ENCODE data around the gene UBR3.
"Not testable (repeated sequence)": the region's sequence is repeated elsewhere in the genome, so short reads cannot be mapped to it uniquely, and the experiment has no call there.

UBR3 gene

DNA sequence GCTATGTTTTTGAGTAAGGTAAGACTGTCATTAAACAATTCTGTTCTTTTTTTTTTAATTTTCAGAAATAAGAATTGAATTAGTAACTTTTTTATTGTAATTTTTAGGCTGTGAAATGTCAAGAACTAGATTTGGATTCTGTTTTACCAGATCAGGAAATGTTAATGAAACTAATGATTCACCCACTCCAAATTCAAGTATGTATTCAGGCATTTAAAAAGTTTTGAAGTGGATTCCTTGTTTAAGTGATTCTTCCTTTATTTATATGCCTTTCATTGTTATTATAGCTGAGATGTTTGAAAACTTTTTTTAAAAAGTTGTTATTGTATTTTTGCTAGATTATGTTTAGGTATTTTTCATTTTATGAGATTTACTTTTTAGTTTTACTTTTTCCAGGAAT is 96.7 kb downstream of the UBR3 start:
- no peak for DNase-seq (ENCODE audit: low read depth, low spot score)
- no peak overlapping the region for H3K27ac ChIP-seq

DNA sequence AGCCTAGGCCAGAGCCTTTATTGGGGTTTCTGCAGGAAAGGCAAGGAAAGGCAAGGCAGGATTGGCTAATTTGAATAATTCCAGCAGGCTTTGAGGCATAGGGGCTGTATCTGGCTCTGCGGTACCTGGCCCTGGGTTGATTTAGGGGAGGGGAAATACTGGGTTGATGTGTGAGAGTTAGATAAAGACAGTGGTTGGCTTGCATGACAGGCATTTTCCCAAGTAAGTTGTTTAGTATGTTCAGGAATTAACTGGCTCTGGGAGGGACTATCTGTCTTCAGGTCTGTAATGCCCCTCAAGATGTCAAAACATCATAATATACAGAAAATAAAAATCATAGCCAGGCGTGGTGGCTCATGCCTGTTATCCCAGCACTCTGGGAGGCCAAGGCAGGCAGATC is 98.7 kb downstream of the UBR3 start:
- no peak overlapping the region for H3K27ac ChIP-seq
- no peak for DNase-seq (ENCODE audit: low read depth, low spot score)

DNA sequence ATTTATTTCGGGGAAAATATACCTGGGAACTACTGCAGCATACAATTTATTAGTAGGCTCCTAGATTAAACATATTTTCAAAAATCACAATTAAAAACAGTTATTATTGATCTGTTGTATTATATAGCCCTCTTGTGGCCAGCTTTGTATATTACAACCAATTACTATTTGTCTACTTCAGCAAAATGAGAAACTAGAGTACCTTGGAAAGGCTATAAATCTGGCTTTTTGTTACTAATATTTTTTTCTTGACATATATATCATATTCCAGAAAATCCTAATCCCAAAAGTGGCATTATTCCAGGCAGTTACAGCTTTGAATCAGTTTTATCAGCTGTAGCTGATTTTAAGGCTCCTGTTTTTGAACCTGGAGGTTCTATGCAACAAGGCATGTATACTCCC is 101.2 kb downstream of the UBR3 start:
- DNase-seq (ENCODE audit: low read depth, low spot score): no peak
- no peak overlapping the region for H3K27ac ChIP-seq

DNA sequence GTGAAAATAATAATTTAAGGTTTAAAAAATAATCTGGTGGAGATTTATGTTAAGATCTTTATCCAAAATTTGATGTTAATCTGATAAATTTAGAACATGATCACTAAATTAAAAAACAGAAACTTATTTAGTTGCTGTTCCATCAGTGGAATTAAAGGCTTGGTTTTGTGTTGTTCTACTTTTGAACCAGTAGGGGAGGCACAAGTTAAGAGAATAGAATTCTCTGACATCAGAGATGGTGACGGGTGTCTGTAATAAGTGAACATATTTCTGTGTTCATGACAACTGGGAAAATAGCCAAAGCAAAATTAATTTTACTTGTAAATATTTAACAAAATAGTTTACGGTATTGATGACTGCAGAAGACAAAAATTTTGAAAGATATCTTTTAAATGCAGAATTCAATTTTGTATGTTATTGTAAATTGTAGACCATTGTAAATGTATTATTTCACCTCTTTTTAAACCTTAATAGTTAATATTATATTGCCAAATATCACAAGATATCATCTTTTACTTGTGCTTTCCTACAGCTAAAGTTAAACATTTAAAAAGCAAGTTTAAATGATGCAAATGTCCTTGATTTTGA is 106.0 kb downstream of the UBR3 start:
- no peak overlapping the region for H3K27ac ChIP-seq
- DNase-seq (ENCODE audit: low read depth, low spot score): no peak

DNA sequence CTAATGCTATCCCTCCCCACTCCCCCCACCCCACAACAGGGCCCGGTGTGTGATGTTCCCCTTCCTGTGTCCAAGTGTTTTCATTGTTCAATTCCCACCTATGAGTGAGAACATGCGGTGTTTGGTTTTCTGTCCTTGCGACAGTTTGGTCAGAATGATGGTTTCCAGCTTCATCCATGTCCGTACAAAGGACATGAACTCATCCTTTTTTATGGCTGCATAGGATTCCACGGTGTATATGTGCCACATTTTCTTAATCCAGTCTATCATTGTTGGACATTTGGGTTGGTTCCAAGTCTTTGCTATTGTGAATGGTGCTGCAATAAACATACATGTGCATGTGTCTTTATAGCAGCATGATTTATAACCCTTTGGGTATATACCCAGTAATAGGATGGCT is 109.4 kb downstream of the UBR3 start:
- not testable (repeated sequence) for DNase-seq (ENCODE audit: low read depth, low spot score); H3K27ac ChIP-seq

DNA sequence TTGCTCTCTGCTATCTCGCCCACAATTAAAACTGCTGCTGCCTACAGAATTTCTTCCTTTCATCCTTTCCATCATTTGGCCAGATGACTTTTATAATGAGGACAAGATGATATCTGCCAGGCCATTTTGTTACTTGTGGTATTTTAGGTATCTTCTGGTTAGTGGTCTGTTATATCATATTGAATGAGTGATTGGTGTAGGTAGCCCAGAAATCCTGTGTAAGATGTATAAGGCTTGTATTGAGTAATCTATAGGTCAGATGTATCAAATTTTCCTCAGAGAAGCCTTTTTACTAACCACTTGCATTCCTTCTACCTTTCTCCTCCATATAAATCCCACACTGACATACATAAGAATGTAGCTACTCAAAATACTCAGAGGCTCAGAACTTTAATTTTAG is 118.3 kb downstream of the UBR3 start:
- DNase-seq (ENCODE audit: low read depth, low spot score): no peak
- no peak overlapping the region for H3K27ac ChIP-seq

DNA sequence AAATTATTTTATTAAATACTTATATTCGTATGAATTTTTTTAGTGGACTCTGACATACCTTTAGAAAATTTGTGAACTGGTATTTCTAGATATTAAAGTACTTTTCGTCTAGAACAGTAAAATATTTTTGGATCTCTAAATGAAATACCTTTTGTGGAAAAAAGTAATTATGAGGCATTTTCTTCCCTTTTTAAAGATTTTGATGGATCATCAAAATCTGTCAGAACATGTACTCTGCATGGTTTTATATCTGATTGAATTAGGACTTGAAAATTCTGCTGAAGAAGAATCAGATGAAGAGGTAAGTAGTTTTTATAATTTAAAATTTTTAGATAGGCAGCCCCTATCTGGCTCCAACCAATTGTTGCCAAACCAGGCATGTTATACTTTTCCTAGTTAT is 118.8 kb downstream of the UBR3 start:
- H3K27ac ChIP-seq: no peak overlapping the region
- no peak for DNase-seq (ENCODE audit: low read depth, low spot score)

DNA sequence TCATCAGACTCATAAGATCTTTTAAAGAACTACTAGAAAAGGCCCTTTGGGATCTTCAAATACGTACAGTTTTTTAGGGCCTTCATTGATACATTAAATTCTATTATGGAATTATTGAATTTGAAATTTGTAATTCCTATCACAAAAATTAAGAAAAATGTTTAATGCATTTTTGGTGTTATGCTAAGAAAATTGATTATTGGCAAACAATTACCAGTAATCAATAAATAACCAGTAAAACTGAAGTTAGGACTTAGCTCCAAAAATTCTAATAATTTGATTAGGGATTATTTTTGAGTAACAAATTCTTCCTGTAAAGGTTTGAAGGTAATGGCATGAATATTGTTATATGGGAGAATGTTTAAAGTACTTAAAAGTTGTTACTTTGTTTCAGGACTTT is 119.3 kb downstream of the UBR3 start:
- H3K27ac ChIP-seq: no peak overlapping the region
- no peak for DNase-seq (ENCODE audit: low read depth, low spot score)

DNA sequence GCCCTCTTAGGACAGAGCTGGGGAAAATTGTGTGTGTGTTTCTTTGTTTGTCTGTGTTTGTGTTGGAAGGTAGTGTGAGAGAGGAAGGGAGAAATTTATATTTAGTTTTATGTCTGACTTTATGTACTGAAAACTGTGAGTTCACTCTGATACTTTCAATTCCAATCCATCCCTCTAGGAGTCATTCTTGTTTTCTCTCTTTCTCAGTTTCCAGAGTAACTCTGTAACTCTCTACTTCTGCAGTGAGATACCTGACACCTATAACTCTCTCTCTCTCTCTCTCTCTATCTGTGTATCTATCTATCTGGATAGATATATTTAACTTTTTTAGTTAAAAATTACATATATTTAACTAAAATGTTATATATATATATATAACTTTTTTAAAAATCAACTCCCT is 128.7 kb downstream of the UBR3 start:
- H3K27ac ChIP-seq: no peak overlapping the region
- DNase-seq (ENCODE audit: low read depth, low spot score): no peak

DNA sequence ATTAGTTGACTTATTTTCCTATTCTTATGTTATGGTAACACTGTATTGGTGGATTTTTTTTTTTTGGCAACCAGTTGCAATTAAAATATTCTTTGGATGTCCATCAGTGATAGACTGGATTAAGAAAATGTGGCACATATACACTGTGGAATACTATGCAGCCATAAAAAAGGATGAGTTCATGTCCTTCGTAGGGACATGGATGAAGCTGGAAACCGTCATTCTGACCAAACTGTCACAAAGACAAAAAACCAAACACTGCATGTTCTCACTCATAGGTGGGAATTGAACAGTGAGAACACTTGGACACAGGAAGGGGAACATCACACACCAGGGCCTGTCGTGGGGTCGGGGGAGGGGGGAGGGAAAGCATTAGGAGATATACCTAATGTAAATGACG is 130.0 kb downstream of the UBR3 start:
- DNase-seq (ENCODE audit: low read depth, low spot score); H3K27ac ChIP-seq: not testable (repeated sequence)

DNA sequence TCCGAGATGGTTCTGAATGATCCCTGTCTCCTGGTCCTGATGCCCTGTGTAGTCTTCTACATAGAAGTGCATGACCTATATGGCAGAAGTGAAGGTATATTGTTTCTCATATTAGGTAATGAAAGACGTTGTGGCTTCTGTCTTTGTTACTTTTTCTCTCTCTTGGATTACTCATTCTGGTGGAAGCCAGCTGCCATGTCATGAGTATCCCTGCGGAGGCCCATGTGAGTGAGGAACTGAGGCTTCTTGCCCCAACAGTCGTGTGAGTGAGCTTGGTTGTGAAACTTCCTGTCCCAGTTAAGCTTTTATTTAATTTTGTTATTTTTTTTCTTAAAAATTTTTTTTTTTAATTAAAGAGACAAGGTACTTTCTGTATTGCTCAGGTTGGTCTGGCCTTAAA is 134.7 kb downstream of the UBR3 start:
- H3K27ac ChIP-seq: no peak overlapping the region
- peak; percentile 14 for DNase-seq (ENCODE audit: low read depth, low spot score)

DNA sequence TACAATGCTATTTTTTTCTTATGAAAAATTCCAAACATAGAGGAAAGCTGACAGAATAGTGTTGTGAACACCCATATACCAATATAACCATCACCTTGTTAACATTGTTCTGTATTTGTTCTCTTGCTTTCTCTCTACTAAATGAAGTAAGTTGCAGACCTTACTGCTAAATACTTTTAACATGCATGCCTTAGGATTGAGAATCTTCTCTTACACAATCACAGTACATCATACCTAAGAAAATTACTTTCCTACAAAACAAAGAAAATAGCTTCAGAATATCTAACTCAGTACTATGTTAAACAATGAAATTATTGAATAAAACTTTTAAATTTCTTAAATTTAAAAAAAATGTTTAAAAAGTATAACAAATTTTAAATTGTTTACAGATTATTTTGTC is 136.5 kb downstream of the UBR3 start:
- no peak for DNase-seq (ENCODE audit: low read depth, low spot score)
- no peak overlapping the region for H3K27ac ChIP-seq

DNA sequence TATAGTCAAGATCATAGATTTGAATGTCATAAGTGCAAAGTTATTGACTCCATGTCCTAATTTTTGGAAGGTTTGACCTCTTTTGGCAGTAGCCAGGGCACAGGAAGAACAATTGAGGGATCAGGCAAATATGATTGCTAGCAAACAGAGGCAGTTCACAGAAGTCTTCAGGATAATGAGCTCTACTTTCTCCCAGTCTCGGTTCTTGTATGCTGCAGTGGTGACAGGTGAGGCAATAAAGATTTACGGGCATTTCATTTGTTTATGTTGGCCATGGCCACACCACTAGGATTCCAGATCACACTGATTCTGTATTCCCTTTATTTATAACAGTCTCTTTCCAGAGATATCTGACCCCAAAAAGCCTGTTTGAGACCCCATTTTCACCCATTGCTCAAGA is 137.5 kb downstream of the UBR3 start:
- no peak for DNase-seq (ENCODE audit: low read depth, low spot score)

DNA sequence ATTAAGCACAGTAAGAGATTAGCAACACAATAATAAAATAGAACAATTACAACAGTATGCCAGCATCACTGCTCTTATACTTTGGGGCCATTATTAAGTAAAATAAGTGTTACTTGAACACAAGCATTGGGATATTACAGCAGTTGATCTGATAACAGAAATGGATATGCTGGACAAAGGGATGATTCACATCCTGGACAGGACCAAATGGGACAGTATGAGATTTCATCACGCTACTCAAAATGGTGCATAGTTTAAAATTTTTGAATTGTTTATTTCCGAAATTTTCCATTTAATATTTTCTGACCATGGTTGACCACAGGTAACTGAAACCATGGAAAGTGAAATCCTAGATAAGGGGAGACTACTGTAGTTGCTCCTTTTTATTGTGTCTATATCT is 138.2 kb downstream of the UBR3 start:
- DNase-seq (ENCODE audit: low read depth, low spot score): no peak

More for the DNA sequence above, 137.5 kb downstream of the UBR3 start:
- no peak overlapping the region for H3K27ac ChIP-seq

DNA sequence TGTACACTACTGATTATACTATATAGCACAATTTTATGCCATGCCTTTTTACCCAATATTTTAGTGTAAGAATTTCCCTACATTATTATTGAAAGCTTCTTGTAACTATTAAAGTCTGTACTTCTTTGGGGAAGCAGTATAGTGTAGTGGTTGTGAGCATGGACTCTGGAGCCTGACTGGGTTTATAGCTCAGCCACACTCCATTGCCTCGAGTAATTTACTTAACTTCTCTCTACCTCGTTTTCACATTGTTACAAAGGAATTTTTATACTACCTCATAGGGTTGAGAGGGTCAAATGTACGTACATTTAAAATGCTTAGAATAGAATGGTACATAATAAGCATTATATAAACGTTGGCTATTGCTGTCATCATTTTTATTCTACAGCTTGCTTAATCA is 139.2 kb downstream of the UBR3 start:
- no peak overlapping the region for H3K27ac ChIP-seq
- no peak for DNase-seq (ENCODE audit: low read depth, low spot score)

More for the DNA sequence above, 138.2 kb downstream of the UBR3 start:
- H3K27ac ChIP-seq: no peak overlapping the region

DNA sequence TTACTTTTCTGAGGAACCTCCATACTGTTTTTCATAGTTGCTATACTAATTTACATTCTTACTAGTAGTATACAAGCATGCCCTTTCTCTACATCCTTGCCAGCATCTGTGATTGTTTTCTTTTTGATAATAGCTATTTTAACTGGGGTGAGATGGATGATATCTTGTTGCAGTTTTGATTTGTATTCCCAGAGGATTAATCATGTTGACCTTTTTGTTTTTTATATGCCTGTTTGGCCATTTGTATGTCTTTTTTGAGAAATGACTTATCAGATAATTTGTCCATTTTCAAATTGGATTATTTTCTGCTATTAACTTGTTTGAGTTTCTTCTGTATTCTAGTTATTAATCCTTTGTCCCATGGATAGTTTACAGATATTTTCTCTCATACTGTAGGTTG is 141.5 kb downstream of the UBR3 start:
- DNase-seq (ENCODE audit: low read depth, low spot score): no peak
- no peak overlapping the region for H3K27ac ChIP-seq

DNA sequence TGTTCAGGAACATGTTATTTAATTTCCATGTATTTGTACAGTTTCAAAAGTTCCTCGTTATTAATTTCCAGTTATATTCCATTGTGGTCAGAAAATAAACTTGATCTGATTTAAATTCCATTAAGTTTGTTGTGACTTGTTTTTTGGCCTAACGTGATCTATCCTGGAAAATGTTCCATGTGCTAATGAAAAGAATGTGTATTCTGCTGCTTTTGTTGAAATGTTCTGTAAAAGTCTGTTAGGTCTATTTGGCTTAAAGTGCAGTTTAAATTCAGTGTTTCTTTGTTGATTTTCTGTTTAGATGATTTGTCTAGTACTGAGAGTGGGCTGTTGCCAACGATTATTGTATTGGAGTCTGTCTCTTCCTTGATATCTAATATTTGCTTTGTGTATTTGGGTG is 148.0 kb downstream of the UBR3 start:
- DNase-seq (ENCODE audit: low read depth, low spot score): no peak
- H3K27ac ChIP-seq: no peak overlapping the region

DNA sequence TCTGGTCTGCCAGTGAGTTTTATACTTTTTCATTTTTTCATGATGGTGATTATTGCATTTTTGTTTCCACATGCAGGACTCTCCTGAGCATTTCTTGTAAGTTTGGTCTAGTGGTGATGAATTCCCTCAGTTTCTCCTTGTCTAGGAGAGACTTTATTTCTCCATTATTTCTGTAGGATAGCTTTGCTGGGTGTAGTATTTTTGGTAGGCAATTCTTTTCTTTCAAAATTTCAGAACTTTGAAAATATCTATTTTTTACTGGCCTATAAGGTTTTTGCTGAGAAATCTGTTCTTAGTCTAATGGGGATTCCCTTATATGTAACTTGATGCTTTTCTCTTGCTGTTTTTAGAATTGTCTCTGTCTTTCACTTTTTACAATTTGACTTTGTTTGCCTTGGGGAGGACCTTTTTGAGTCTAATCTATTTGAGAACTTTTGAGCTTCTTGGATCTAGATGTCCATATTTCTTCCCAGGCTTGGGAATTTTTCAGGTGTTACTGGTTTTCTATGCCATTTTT is 149.1 kb downstream of the UBR3 start:
- DNase-seq (ENCODE audit: low read depth, low spot score): no peak
- no peak overlapping the region for H3K27ac ChIP-seq

DNA sequence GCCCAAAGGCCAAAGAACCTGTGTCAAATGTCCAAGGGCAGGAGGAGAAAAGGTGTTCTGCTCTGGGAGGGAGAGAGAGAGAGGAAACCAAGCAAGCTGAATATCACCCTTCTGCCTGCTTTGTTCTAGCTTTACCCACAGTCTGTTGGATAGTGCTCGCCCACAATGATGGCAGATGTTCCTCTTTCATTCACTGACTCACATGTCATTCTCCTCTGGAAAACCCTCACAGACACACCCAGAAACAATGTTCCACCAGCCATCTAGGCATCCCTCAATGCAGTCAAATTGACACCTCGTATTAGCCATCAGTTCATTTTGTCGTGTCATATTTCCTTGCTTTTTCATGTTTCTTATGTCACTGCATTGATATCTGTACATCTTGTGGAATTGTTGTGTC is 150.3 kb downstream of the UBR3 start:
- DNase-seq (ENCODE audit: low read depth, low spot score): no peak

DNA sequence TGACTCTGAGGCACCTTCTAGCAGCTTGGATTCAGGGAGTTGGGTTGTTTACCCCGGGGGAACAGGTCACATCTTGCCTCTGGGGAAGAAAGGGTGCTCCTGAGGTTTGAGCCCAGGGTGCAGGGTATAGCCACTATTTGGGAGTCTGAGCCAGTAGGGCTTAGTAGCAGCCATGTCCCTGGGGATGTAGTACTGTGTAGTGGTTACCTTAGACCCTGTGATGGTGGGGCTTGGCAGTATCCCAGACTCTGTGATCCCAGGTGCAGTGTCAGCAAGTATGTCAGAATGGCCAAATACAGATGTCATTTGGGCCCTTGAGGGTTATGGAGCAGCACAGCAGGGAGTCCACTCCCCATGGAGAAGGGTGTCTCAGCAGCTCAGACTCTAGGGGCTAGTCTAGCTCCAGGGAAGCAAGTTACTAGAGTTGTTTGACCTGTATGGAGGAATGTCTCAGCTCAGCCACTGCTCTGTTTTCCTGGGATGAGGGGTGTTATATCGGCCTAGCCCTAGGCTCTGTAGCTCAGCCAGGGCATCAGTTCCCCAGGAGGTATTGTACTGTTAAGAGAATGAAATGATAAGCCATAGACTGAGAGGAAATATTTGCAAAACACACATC is 151.3 kb downstream of the UBR3 start:
- DNase-seq (ENCODE audit: low read depth, low spot score): no peak
- H3K27ac ChIP-seq: no peak overlapping the region

More for the DNA sequence above, 150.3 kb downstream of the UBR3 start:
- H3K27ac ChIP-seq: no peak overlapping the region

DNA sequence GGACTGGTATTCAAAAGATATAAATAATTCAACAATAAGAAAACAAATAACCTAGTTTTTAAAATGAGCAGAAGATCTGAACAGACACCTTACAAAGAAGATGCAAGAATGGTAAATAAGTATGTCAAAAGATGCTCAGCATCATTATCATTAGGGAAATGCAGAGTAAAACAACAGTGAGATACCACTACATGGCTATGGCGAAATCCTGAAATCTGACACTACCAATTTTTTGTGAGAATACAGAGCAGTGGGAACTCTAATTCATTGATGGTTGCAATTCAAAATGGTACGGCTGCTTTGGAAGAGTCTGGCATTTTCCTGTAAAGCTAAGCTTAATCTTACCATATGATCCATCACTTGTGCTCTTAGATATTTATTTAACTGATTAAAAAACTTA is 151.8 kb downstream of the UBR3 start:
- H3K27ac ChIP-seq: no peak overlapping the region
- no peak for DNase-seq (ENCODE audit: low read depth, low spot score)

DNA sequence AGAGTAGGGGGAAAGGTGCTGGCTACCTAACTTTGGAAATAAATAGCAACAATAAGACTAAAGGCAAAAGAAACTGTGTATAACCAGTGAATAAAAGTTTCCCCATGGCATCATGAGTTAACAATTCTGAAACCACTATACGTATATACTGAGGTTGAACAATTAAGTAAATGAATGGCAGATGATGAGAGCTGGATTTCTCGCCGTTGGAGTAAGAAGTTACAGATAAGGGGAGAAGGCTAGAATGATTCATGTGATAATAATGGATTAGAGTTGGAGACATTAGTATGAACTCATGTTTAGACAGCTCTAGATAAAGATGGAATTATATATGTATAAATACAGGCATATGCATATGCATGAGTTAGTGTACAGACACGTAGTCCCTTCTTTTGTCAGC is 152.7 kb downstream of the UBR3 start:
- H3K27ac ChIP-seq: no peak overlapping the region
- DNase-seq (ENCODE audit: low read depth, low spot score): no peak

Data from epithelial cell of prostate (primary cell).